Body of pancreas (tissue), 4 donors: ENCODE results near the gene FAM174B.

Source experiments
- POLR2A ChIP-seq, 3 donors: fragments of 450-650 bp; IDR thresholded peaks; one replicate each; pipeline ENCODE4 v1.6.1; 2016; ENCODE audit warnings: antibody characterized with exemption in 3 of 3, mild to moderate bottlenecking in 2 of 3
- TF ChIP-seq, protein P1 (sequence below), 7 experiments: fragments of 450-650 bp in 4 of 7; fragments of 200-600 bp in 3 of 7; sonication (generic) in 3 of 7; IDR thresholded peaks; one replicate each; pipeline ENCODE4 v1.5.1; 2016 to 2019; ENCODE audit warnings: antibody characterized with exemption in 7 of 7

DNA sequence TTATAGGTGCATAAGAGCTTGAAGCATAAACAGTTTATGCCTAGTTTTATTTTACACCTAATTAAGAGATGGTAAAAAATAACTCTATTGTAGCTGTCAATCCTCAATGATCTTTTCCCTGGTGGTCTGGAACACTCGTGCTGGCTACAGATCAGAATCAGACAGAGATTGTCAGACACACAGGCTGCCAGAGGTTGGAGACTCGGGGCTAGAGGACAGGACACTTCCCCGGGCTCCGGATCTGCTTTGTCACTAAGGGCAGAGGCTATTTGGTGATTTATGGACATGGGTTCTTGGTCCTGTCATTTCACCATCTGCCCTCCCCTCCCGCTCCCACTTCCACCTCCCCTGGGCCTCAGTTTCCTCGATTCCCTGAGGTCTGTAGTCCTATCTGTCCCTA, 16.5 kb upstream of the FAM174B start:
- TF ChIP-seq, protein P1, sequence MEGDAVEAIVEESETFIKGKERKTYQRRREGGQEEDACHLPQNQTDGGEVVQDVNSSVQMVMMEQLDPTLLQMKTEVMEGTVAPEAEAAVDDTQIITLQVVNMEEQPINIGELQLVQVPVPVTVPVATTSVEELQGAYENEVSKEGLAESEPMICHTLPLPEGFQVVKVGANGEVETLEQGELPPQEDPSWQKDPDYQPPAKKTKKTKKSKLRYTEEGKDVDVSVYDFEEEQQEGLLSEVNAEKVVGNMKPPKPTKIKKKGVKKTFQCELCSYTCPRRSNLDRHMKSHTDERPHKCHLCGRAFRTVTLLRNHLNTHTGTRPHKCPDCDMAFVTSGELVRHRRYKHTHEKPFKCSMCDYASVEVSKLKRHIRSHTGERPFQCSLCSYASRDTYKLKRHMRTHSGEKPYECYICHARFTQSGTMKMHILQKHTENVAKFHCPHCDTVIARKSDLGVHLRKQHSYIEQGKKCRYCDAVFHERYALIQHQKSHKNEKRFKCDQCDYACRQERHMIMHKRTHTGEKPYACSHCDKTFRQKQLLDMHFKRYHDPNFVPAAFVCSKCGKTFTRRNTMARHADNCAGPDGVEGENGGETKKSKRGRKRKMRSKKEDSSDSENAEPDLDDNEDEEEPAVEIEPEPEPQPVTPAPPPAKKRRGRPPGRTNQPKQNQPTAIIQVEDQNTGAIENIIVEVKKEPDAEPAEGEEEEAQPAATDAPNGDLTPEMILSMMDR (IDR thresholded peaks at IDR 0.05) = no peak
- TF ChIP-seq POLR2A (IDR thresholded peaks at IDR 0.05) = no peak
